Neuron (in vitro differentiated cells): ENCODE data around the gene HAUS3.
"Not testable (repeated sequence)": the region's sequence is repeated elsewhere in the genome, so short reads cannot be mapped to it uniquely, and the experiment has no call there.

ENCODE experiments used
- H2AFZ ChIP-seq: one replicate; pipeline ENCODE4 v1.6.1; 2013; ENCODE audit warnings: low read depth, mild to moderate bottlenecking, inconsistent platforms, low read length, moderate library complexity
- H3K27me3 ChIP-seq: one replicate; pipeline ENCODE4 v1.6.1; 2013; ENCODE audit warnings: low read length; ENCODE audit not compliant: insufficient read depth
- H3K36me3 ChIP-seq: one replicate; pipeline ENCODE4 v1.6.1; 2013; ENCODE audit warnings: low read length; ENCODE audit not compliant: insufficient read depth
- H3K4me1 ChIP-seq: one replicate; pipeline ENCODE4 v1.6.1; 2013; ENCODE audit warnings: low read length; ENCODE audit not compliant: insufficient read depth
- H3K4me3 ChIP-seq: 2 replicates; pipeline ENCODE4 v1.5.1; 2013; ENCODE audit warnings: mild to moderate bottlenecking, low read length, moderate library complexity
- H3K9me3 ChIP-seq: one replicate; pipeline ENCODE4 v1.6.1; 2013; ENCODE audit warnings: low read length

The HAUS3 gene

DNA sequence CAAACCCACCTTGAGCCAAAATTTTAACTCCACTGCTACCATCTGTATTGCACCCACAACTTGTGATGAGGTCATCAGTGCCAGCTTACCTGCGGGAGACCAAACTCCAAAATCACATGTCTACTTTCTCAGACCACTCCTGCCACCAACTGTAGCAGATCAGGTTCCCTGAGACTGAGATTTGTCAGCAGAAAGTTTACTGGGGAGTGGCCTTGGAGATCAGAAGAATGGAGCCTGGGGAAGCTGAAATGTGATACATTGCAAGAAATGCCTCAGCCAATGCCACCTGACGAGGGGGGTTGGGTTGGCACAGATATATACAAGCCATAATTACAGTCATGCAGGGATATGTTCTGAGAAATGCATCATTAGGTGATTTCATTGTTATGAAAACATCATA, 19.1 kb downstream of the HAUS3 start:
- Histone ChIP-seq H3K27me3 (no peaks in the 10 kb centered on the region), H2AFZ (no peak overlapping the region), H3K9me3 (no peaks in the 10 kb centered on the region), H3K4me3 (no peak overlapping the region), H3K36me3 (no peaks in the 10 kb centered on the region), H3K4me1 (no peaks in the 10 kb centered on the region)

DNA sequence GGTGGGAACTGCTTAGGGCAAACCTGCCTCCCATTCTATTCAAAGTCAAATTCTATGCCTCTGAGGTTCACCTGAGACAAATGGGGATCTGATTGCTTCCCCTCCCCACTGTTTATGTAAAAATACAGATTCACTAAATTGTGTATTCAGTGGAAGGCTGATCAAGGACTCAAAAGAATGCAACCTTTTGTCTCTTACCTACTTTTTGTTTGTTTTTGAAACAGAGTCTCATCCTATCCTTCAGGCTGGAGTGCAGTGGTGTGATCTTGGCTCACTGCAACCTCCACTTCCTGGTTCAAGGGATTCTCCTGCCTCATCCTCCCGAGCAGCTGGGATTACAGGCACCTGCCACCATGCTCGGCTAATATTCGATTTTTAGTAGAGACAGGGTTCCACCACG, 20.5 kb downstream of the HAUS3 start:
- not testable (repeated sequence) for H3K4me3 ChIP-seq, H2AFZ ChIP-seq

DNA sequence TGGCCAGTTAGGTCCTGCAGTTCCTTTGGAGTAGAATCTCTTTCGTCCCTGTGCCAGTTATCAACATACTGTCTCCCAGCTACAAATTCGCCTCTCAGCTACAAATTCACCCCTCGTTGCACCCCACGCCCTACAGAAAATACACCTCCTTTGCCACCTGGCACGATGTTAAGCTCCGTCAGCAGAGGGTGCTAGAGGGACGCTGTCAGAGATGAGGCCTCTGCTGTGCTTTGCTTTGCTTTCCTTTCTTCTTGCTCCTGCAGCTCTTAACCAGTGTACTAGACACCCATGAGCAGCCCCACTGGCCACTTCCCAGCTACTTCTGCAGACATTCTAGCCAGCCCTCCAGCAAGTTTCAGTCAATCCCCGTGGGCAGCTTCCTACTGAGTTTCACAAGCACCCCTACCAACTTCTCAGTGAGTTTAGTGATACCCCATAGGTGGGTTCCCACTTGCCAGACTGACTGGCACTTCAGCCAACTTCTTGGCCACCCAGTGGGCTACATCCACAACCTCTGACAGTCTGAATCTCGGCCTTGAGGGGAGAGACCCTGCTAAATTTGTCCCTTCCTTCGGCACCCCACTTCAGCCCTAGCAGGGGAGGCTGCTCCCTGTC, 21.8 kb downstream of the HAUS3 start:
- Histone ChIP-seq H3K27me3 (no peaks in the 10 kb centered on the region), H3K36me3 (no peaks in the 10 kb centered on the region), H2AFZ (peak overlapping the region; percentile 18), H3K9me3 (no peaks in the 10 kb centered on the region), H3K4me1 (peaks cover 1% of the 10 kb centered on the region), H3K4me3 (no peak overlapping the region)

More for the DNA sequence above, 20.5 kb downstream of the HAUS3 start:
- H3K4me1 ChIP-seq, H3K9me3 ChIP-seq, H3K27me3 ChIP-seq, H3K36me3 ChIP-seq: not testable (repeated sequence)

DNA sequence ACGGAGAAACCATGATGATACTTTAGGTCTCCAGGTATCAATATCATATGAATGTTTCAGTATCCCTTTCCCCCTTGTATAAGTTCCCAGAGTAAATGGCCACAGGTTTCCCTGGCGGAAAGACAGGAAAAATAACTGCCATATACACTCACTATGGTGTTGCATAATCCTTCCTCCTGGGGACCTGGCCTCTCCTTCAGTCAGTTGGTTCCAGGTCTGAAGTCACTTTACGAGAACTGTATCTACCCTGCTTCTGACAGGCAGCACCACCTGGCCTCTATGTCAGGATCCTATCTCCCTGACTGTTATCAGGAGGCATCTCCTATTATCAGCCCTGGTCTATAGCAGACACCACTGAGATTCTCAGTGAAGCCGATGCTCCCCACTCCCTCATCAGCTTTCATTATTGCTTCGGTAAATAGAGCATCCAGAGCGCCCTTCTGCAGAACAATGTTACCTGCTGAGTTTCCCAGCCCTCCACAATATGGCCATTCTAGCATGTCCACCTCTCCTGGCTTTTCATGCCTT, 22.6 kb downstream of the HAUS3 start:
- no peaks in the 10 kb centered on the region for H3K9me3 ChIP-seq
- peaks cover 3% of the 10 kb centered on the region for H3K4me1 ChIP-seq
- H2AFZ ChIP-seq, result no peak overlapping the region
- H3K36me3 ChIP-seq, result no peaks in the 10 kb centered on the region
- no peak overlapping the region for H3K4me3 ChIP-seq
- H3K27me3 ChIP-seq, result no peaks in the 10 kb centered on the region

DNA sequence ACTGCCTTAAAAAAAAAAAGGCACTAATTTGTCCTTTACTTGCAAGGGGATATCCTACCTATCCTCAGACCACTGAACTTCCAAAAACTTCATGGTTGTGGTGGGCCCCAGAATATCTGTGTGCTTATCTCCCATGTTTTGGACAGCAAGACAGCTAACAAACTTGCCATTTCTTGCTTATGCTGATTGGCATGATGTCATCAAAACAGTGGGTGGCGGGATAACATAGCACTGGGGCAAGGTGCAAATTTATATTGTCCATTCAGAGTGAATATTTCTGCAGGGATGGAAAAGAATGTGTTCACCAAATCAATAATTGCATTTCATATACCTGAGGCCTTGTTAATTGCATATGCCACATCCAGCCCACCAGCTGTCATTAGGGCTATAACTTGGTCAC, 23.5 kb downstream of the HAUS3 start:
- H3K4me1 ChIP-seq, result peaks cover 3% of the 10 kb centered on the region
- H3K9me3 ChIP-seq, result no peaks in the 10 kb centered on the region
- H3K36me3 ChIP-seq, result no peaks in the 10 kb centered on the region
- H3K27me3 ChIP-seq, result no peaks in the 10 kb centered on the region
- no peak overlapping the region for H3K4me3 ChIP-seq
- H2AFZ ChIP-seq, result no peak overlapping the region

DNA sequence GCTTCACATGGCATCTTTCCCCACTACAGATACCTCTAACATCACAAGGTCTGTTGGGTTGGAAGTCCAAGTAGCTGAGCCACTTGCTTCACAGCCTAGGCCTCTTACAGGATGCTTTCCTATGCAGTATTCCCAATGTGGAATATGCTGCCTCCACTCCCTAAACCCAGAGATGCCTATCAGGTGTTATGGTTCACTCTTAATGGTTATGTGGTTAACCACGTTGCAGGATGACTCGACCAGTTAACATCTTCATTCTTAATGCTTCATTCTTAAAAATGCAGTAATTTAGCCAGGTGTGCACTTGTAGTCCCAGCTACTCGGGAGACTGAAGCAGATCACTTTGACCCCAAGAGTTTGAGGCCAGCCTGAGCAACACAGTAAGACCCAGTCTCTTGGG, 24.2 kb downstream of the HAUS3 start:
- H3K27me3 ChIP-seq, result no peaks in the 10 kb centered on the region
- H3K36me3 ChIP-seq, result no peaks in the 10 kb centered on the region
- H3K4me3 ChIP-seq, result no peak overlapping the region
- H3K9me3 ChIP-seq, result no peaks in the 10 kb centered on the region
- no peak overlapping the region for H2AFZ ChIP-seq
- H3K4me1 ChIP-seq, result peaks cover 3% of the 10 kb centered on the region

DNA sequence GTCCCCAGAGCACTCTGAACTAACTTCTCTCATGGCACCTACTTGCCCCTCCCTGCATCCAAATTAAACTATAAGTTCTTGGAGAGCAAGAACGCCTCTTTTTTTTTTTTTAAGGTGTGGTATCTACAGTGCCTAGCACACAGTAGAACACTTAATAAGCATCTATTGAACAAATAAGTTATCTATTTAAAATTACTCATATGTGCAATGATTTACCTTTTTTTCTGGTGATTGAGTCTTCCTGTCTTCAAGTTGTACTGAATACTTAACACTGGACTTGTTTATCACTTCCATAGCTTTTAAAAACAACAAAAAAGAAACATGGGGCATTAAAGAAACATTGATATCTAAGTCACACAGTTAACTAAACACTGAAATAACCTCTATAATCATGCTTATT, 29.1 kb downstream of the HAUS3 start:
- Histone ChIP-seq H3K9me3 (no peaks in the 10 kb centered on the region), H3K4me3 (no peak overlapping the region), H2AFZ (no peak overlapping the region), H3K4me1 (peaks cover 3% of the 10 kb centered on the region), H3K27me3 (no peaks in the 10 kb centered on the region), H3K36me3 (no peaks in the 10 kb centered on the region)

DNA sequence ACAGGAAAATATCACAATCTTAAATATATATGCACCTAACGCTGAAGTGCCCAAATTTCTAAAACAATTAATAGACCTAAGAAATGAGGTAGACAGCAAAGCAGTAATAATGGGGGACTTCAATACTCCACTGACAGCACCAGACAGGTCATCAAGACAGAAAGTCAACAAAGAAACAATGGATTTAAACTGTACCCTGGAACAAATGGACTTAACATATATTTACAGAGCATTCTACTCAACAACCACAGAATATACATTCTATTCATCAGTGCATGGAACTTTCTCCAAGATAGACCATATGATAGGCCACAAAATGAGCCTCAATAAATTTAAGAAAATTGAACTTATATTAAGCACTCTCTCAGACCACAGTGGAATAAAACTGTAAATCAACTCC, 39.1 kb downstream of the HAUS3 start:
- H3K4me3 ChIP-seq, H3K4me1 ChIP-seq, H3K9me3 ChIP-seq: not testable (repeated sequence)

DNA sequence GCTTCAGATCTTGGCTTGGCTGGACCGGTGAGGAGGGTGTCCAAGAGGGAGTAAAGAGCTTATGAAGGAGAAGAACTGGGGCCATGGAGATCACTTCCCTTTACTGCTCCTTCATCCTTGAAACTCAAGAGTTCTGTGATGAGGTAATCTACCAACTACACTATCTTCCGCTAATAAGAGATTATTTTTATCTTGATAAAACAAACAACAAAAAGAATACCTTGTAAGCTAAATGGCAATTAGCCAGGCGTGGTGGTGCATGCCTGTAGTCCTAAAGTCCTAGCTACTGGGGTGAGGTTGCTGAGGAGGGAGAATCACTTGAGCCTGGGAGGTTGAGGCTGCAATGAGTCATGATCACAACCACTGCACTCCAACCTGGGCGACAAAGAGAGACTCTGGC, 47.4 kb downstream of the HAUS3 start:
- no peaks in the 10 kb centered on the region for H3K36me3 ChIP-seq
- H3K27me3 ChIP-seq, result no peaks in the 10 kb centered on the region
- no peak overlapping the region for H2AFZ ChIP-seq
- H3K4me1 ChIP-seq, result no peaks in the 10 kb centered on the region
- H3K9me3 ChIP-seq, result no peaks in the 10 kb centered on the region
- no peak overlapping the region for H3K4me3 ChIP-seq

More for the DNA sequence above, 39.1 kb downstream of the HAUS3 start:
- not testable (repeated sequence) for H3K36me3 ChIP-seq, H3K27me3 ChIP-seq, H2AFZ ChIP-seq

DNA sequence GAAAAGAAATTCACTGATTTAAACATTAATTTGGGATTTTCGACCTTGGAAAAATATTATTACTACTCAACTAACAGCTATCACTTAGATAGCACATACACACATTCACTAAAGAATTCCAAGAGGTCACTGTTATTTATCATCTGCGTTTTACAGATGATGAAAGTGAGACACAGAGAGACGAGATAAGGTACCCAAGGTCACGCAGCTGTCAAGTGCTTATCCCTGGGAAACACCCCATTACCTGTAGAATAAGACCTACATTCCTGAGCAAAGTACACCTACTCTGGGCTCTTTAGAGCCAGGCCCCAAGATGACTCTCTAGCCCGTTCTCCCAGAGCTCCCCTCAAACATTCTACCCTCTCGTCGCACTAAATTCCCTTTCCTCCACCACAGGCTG, 48.6 kb downstream of the HAUS3 start:
- H3K4me3 ChIP-seq, result no peak overlapping the region
- H3K36me3 ChIP-seq, result no peaks in the 10 kb centered on the region
- H2AFZ ChIP-seq, result no peak overlapping the region
- H3K9me3 ChIP-seq, result no peaks in the 10 kb centered on the region
- H3K4me1 ChIP-seq, result no peaks in the 10 kb centered on the region
- H3K27me3 ChIP-seq, result no peaks in the 10 kb centered on the region

DNA sequence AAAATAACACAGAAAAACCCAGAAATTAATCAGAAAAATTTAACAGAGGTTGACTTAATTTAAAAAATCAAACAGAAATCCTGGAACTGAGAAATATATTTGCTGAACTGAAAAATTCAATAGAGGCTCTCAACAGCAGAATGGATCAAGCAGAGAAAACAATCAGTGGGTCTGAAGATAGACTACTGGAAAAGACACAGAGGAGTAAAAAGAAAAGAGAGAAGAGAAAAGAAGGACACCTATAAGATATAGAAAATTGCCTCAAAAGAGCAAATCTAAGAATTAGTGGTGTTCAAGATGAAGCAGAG, 55.1 kb downstream of the HAUS3 start:
- Histone ChIP-seq H3K9me3 (peaks cover 3% of the 10 kb centered on the region), H2AFZ (no peak overlapping the region), H3K4me1 (no peaks in the 10 kb centered on the region), H3K36me3 (no peaks in the 10 kb centered on the region), H3K4me3 (no peak overlapping the region), H3K27me3 (no peaks in the 10 kb centered on the region)

DNA sequence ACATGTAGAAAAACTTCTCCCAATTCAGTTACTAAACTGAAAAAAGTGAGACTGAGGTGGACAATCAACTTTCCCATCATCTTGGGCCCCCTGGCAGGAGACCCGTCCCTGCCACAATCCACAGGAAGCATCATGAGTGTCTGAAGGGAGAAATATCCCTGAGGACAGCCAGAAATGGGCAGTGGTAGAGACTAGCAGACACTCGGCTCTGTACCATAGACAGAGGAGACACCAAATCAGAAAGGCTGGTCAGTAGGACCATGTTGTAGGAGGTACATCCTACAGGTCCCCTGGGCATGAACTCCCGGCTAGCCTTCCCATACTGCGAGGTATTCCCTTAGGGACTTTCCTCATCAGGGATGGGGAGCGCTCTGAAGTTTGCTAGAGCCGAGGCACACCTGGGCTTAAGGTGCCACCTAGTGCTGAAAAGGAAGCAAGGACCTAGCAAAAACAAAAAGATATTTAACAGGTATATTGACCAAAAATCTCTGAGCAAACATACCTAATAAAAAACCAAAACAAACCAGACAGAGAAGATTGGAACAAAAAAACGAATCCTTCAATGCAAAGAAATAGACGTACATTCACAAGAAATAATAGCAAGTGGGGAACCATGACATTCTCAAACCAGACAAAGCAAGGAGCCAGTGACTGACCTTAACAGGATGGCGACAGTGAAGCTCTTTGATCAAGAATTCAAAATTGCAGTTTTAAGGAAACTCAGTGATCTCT, 55.6 kb downstream of the HAUS3 start:
- H3K36me3 ChIP-seq, result no peaks in the 10 kb centered on the region
- H3K27me3 ChIP-seq, result no peaks in the 10 kb centered on the region
- H3K4me3 ChIP-seq, result no peak overlapping the region
- H3K9me3 ChIP-seq, result peaks cover 3% of the 10 kb centered on the region
- H3K4me1 ChIP-seq, result no peaks in the 10 kb centered on the region
- H2AFZ ChIP-seq, result no peak overlapping the region

DNA sequence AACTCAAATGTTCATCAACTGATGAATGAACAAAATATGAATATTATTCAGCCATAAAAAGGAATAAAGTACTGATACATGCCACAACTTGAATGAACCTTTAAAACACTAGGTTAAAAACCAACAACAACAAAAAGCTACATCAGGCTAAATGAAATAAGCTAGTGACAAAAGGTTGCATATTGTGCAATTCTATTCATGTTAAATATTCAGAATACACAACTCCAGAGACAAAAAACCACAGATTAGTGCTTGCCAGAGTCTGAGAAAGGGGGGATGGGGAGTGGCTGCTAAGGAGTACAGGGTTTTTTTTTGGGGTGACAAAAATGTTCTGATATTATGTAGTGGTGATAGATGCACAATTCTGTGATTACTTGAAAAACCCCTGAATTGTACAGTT, 58.5 kb downstream of the HAUS3 start:
- Histone ChIP-seq H3K27me3 (no peaks in the 10 kb centered on the region), H3K4me3 (no peak overlapping the region), H3K36me3 (no peaks in the 10 kb centered on the region), H2AFZ (no peak overlapping the region), H3K4me1 (no peaks in the 10 kb centered on the region), H3K9me3 (peaks cover 3% of the 10 kb centered on the region)

DNA sequence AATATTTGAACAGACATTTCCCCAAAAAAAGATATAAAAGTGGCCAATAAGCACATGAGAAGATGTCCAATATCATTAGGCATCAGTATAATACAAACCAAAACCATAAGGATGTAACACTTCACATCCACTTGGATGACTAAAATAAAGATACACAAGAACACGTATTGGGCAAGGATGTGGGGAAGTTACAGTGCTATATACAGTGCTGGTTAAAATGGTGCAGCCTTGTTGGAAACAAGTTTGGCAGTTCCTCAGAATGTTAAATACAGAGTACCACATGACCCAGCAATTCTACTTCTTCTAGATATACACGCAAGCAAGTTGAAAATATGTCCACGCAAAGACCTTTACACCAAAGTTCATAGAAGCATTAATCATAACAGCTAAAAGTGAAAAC, 58.9 kb downstream of the HAUS3 start:
- Histone ChIP-seq H3K4me3 (no peak overlapping the region), H3K4me1 (no peaks in the 10 kb centered on the region), H2AFZ (no peak overlapping the region), H3K9me3 (peaks cover 3% of the 10 kb centered on the region), H3K27me3 (no peaks in the 10 kb centered on the region), H3K36me3 (no peaks in the 10 kb centered on the region)
